Mononuclear cell (primary cell): ENCODE data around the gene L3MBTL2. TPM values are rescaled to one million over a fixed set of nuclear protein-coding genes. Genes with fewer than 3 reads are reported as not detected.

Source experiments
- H3K27me3 ChIP-seq: 2 replicates; pipeline ENCODE4 v1.6.0; 2011; ENCODE audit warnings: low read length, control low read depth; ENCODE audit not compliant: insufficient read depth
- H3K4me1 ChIP-seq: 2 replicates; pipeline ENCODE4 v1.5.1; 2011; ENCODE audit warnings: mild to moderate bottlenecking, low read length, control low read depth; ENCODE audit not compliant: insufficient read depth
- H3K4me3 ChIP-seq: 2 replicates; pipeline ENCODE4 v1.5.1; 2011; ENCODE audit warnings: mild to moderate bottlenecking, low read length, moderate library complexity
- H3K9me3 ChIP-seq: 2 replicates; pipeline ENCODE4 v1.5.1; 2011; ENCODE audit warnings: low read depth, mild to moderate bottlenecking, control low read depth, low read length
- total RNA-seq: library from RNA; depleted of rRNA; stranded (reverse); fragments of >200 nt; gene quantifications from one replicate; pipeline ENCODE4 v1.2.3, GENCODE V29; 2012

L3MBTL2 gene
- total RNA-seq, 1 donor, result 8.9 TPM

DNA sequence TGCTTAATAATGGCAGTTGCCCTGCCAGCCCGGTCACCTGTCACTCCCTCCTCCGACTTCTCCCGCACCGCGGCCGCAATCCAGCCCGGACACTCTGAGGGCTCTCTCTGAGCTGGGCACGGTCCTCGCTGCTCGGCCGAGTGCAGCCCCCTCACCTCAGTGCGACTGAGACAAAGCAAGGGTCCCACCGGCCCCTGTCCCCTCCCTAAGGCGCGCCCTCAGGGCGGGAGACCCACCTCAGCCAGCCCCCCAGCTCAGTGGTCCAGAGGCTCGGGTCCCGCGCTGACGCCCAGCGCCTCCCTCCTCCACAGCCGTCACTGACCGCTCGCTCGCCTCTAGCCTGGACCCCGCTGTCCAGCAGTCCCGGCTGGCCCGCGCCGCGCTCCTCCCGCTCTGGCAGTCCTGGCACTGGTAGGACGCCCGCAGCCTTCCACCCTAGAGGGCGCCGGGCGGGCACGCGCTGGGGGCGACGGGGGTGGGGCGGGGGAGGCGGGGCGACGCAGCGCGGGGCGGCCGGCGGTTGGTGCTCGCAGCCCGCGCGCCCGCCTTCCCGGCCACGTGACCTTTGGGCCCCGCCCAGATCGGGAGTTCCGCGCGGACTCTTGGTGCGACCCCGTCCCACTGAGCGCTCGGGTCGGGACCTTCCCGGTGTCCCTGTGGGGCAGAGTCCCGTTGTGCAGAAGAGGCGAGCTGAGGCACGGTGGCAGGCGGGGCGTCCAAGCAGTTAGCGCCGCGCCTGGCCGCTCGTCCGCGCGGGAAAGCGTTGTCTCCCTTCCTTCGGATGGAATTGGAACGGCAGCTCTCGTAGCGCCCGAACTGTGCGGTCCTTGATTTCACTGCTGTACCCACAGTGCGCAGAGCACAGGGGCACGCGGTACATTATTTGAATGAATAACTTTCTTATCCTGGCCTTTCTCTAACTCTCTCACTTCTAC lies 7.8 kb upstream of the L3MBTL2 start:
- Histone ChIP-seq H3K4me3 (peak overlapping the region; percentile 60), H3K27me3 (no peaks in the 10 kb centered on the region), H3K4me1 (peaks cover 18% of the 10 kb centered on the region), H3K9me3 (no peaks in the 10 kb centered on the region)

DNA sequence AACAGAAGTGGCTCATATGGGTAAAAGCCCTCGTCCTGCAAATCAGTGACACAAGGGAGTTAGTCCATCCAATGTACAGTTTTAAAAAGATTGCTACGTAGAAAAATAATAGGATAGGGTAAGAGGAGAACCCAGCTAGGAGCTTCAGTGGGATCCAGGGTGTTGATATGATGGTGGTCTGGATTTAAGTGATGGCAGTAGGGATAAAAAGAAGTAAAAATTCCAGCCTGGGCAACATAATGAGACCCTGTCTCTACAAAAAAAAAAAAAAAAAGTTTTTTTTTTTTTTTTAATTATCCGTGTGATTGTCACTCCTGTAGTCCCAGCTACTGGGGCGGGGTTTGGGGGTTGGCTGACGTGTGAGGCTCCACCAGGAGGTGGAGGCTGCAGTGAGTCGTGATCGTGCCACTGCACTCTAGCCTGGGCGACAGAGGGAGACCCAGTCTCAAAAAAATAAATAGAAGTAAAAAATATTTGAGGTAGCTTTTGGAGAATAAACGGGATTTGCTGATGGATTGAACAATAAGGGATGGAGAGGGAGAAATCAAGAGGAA lies 7.0 kb upstream of the L3MBTL2 start:
- H3K9me3 ChIP-seq, result no peaks in the 10 kb centered on the region
- H3K27me3 ChIP-seq, result no peaks in the 10 kb centered on the region
- H3K4me3 ChIP-seq, result peak overlapping the region; percentile 60
- H3K4me1 ChIP-seq, result peaks cover 18% of the 10 kb centered on the region

DNA sequence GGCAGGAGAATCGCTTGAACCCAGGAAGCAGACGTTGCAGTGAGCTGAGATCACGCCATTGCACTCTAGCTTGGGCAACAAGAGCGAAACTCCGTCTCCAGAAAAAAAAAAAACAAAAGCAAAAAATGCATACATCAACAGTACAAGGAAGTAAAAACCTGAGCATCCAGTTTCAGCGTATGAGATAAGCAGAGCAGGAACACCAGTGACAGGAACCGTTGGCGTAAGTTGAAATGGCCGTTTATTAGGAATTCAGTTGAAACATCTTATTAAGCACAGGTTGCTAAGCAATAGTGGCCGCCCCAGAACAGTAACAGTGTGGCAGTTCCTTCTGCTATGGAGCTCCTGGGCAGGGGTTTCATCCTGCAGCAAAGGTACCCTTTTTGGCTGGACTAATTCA lies 4.0 kb upstream of the L3MBTL2 start:
- H3K4me3 ChIP-seq, result no peak overlapping the region
- peaks cover 26% of the 10 kb centered on the region for H3K4me1 ChIP-seq
- H3K27me3 ChIP-seq, result no peaks in the 10 kb centered on the region
- no peaks in the 10 kb centered on the region for H3K9me3 ChIP-seq

DNA sequence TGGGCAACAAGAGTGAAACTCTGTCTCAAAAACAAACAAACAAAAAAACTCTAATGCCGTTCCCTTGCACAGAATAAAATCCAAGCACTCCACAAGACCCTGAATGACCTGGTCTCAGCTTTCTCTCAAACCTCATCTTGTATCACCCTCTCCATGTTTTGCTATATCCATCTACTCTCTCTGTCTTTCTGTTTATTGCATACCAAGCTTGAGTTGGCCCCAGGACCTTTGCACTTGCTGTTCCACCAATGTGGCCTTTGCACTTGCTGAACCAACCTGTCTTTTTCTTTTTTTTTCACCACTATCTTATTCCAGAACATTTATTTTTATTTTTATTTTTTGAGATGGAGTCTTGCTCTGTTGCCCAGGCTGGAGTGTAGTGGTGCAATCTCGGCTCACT lies 2.0 kb upstream of the L3MBTL2 start:
- Histone ChIP-seq H3K27me3 (no peaks in the 10 kb centered on the region), H3K4me3 (no peak overlapping the region), H3K4me1 (peaks cover 17% of the 10 kb centered on the region), H3K9me3 (no peaks in the 10 kb centered on the region)

DNA sequence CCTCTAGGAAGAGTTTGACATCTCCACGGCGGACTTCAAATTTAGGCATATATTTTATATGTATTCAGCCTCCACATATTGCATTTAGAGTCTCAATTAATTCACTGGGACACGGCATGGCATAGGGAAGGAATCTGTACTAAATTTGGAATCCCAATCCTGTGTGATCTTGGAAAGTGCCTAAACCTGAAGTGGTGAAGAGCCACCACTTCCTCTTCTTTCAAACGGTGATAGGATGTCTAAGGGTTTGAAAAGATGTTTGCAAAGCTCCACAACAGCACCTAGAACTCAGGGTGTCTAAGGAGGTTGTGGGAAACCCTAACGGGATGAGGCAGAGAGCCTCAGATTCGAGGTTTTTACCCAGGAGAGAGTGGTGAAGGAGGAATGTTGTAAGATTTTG lies 1.0 kb upstream of the L3MBTL2 start:
- Histone ChIP-seq H3K4me3 (no peak overlapping the region), H3K27me3 (no peaks in the 10 kb centered on the region), H3K4me1 (peaks cover 10% of the 10 kb centered on the region), H3K9me3 (no peaks in the 10 kb centered on the region)

DNA sequence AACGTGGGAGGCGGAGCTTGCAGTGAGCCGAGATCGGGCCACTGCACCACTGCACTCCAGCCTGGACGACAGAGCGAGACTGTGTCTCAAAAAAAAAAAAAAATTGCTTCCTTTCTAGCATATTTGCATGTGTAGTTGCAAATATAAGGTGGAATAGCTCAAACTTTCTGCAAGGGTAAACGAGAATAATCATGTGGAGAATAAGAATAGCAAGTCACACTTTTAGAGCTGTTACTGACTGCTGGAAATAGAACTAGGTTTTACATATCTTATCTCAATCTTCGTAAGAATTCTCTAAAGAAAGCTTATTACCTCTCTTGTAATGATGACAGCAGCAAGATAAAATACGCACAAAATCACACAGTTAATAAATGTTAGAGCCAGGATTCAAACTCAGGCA lies 1.6 kb downstream of the L3MBTL2 start:
- H3K9me3 ChIP-seq, result no peaks in the 10 kb centered on the region
- H3K4me1 ChIP-seq, result peaks cover 10% of the 10 kb centered on the region
- H3K4me3 ChIP-seq, result no peak overlapping the region
- H3K27me3 ChIP-seq, result no peaks in the 10 kb centered on the region

DNA sequence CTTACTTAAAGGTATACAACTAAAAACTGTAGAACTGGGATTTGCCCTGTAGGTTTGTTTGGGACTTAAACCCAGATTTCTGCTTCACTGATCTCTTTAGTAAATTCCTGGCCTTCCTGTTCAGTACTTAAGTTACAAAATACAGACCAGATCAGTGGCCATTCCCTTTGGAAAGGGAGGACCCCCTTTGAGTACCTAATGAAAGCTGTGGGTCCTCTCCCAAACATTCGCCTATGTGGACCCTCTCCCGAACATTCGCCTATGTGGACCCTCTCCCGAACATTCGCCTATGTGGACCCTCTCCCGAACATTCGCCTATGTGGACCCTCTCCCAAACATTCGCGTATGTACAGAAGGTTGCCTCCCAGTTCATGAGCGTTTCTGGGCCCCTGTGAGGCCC lies 10.3 kb downstream of the L3MBTL2 start:
- Histone ChIP-seq H3K9me3 (no peaks in the 10 kb centered on the region), H3K4me1 (peaks cover 24% of the 10 kb centered on the region), H3K4me3 (no peak overlapping the region), H3K27me3 (no peaks in the 10 kb centered on the region)

DNA sequence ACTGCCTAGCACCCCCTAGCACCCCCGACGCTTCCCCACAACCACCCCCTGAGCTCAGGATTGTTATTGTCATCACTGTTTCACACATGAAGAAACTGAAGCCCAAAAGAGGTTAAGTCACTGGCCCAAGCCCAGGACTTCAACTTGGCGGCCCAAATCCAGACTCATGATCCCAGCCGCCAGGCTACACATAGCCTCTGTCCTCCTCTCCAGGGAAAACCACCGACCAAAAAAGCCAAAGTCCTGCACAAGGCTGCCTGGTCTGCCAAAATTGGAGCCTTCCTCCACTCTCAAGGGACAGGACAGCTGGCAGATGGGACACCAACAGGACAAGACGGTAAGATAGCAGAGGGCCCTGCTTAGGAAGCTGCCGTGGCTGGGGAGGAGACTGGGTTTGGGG lies 10.8 kb downstream of the L3MBTL2 start:
- H3K4me1 ChIP-seq, result peaks cover 24% of the 10 kb centered on the region
- no peak overlapping the region for H3K4me3 ChIP-seq
- H3K27me3 ChIP-seq, result no peaks in the 10 kb centered on the region
- no peaks in the 10 kb centered on the region for H3K9me3 ChIP-seq

DNA sequence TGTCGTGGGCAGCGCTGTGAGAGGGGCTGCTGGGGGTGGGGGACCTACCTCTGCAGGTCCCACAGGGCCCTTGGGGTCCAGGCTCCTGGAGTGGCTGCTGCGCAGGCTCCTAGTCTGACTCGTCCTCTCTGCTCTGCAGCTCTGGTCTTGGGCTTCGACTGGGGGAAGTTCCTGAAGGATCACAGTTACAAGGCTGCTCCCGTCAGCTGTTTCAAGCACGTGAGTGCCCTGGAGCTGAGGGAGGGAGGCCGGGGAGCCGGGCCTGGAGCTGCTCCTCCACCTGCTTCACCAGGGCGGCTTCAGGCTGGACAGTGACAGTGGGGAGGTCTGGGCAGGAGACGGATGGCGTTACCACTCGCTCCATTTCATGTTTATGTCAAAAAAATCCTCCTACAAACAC lies 11.9 kb downstream of the L3MBTL2 start:
- Histone ChIP-seq H3K4me3 (no peak overlapping the region), H3K9me3 (no peaks in the 10 kb centered on the region), H3K4me1 (peaks cover 24% of the 10 kb centered on the region)

DNA sequence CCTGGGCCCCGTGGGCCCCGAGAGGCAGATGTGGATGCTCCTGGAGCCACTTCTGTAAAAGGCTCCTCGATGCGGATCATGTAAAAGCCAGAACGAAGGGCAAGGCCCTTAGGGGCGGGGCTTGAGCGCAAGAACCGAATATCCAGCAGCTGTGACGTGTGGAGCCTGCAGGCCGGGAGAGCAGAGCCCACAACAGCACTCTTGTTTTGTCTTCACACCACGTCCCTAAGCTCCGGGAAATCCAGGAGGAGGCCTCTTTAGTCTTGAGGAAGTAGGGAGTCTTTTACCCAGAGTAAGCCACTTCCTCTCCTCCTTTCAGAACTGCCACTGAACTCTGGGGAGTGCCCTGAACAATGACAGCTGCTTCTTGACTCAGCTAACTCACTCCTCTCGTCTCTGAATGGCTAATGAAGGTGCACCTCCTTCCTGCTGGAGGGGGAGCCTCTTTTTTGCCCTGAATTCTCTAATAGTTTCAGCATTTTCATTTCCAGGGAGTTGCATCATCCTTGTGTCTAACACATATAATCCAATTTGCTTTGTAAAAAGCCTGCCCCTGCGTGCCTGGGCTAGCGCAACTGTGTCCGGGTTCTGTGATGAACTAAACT lies 12.5 kb downstream of the L3MBTL2 start:
- H3K27me3 ChIP-seq, result no peaks in the 10 kb centered on the region
- no peak overlapping the region for H3K4me3 ChIP-seq
- no peaks in the 10 kb centered on the region for H3K9me3 ChIP-seq
- peaks cover 24% of the 10 kb centered on the region for H3K4me1 ChIP-seq

More for the DNA sequence above, 11.9 kb downstream of the L3MBTL2 start:
- no peaks in the 10 kb centered on the region for H3K27me3 ChIP-seq

DNA sequence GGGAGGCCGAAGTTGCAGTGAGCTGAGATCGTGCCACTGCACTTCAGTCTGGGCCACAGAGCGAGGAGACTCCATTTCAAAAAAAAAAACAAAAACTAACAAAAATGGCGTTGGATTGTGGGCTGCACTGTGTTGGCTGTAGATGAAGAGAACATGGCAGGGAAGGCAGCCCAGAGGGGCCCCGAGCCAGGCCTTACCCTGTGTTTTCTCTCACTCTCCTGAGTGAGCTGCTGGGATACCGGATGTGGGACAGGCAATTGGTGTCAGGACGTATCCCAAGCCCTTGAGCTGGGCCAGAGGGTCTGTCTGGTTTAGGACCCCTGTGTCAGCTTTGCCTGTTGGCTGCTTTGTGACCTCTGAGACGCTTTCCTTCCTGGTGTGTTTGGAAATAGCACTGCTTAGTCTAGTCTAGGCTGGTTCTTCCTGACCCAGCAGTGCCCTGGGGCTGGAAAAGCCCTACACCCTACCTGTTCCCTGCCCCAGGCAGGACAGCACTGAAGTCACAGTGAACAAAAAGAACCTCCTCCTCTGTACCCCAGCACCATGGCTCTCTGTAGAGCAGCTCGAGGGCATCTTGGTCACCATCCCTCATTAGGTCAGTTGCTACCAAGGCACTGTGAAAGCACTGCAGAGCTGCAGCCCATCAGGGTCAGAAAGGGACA lies 17.9 kb downstream of the L3MBTL2 start:
- Histone ChIP-seq H3K27me3 (no peaks in the 10 kb centered on the region), H3K9me3 (no peaks in the 10 kb centered on the region), H3K4me1 (peaks cover 7% of the 10 kb centered on the region), H3K4me3 (no peak overlapping the region)

DNA sequence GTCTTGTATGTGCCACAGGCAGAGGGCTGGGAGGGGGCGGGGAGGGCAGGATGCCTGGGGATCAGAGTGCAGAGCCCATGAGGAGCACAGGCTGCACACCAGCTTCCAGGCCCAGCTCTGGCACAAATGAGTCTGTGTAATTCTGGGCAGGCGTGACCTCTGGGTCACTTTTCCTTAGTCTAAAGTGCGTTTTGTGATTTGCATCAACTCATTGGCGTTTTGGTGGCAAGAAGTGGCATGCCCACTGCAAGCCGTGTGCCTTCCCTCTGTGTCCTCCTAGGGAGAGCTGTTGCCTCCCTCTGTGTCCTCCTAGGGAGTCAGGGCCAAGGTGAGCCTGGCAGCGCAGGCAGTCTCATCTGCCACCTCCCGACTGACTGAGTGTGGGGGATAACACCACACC lies 18.4 kb downstream of the L3MBTL2 start:
- Histone ChIP-seq H3K4me3 (no peak overlapping the region), H3K9me3 (no peaks in the 10 kb centered on the region), H3K27me3 (no peaks in the 10 kb centered on the region), H3K4me1 (peaks cover under 1% of the 10 kb centered on the region)

DNA sequence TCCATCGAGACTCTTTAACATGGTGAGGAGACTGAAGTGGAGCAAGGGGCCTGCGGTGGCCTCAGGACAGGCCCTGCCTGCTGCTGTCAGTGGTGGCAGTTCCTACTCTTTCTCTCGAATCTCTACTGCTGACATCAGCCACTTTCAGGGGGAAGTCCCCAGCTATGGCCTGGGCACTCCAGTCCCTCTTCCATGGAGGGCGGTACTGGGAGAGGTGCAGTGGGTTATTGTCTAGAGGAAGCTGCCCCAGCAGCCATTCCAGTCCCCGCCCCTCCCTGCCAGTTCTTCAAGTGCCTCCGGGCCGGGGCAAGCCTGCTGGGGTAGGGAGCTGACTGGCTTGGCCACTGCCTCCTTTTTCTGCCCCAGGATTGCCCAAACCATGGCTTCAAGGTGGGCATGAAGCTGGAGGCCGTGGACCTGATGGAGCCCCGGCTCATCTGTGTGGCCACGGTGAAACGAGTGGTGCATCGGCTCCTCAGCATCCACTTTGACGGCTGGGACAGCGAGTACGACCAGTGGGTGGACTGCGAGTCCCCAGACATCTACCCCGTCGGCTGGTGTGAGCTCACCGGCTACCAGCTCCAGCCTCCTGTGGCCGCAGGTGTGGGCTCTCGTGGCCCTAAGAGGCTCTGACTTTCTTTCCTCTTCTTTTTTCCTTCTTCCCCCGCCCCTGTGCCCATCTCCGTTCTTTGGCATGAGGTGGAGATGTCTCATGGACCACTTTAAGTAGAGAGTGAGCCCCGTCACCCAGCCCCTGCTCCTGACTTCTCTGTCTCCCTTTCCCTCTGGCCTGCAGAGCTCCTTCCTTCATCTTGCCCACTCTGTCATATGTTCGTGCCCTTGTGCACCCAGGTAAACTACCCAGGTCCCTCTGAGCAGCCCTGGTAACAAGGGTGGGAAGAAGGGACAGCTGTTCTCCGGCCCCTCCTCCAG lies 21.9 kb downstream of the L3MBTL2 start:
- Histone ChIP-seq H3K4me3 (no peak overlapping the region), H3K9me3 (no peaks in the 10 kb centered on the region), H3K27me3 (no peaks in the 10 kb centered on the region), H3K4me1 (no peaks in the 10 kb centered on the region)

DNA sequence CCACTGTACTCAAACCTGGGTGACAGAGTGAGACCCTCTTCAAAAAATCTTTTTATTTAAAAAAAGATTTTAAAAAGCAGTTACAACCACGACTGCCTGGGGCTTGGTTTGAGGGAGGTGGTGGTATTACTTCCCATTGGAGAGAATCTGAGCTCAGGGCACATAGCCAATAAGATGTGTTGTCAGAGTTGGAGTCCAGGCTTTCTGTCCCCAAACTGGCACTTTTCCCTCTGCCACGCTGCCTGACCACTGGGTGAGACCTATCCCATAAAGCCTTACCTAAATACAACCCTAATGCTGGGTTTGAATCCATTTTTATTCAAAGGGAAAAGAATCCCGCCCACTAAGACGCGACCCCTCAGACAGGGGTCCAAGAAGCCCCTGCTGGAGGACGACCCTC lies 24.1 kb downstream of the L3MBTL2 start:
- H3K27me3 ChIP-seq, result no peaks in the 10 kb centered on the region
- no peaks in the 10 kb centered on the region for H3K4me1 ChIP-seq

More for the DNA sequence above, 24.1 kb downstream of the L3MBTL2 start:
- Histone ChIP-seq H3K9me3 (no peaks in the 10 kb centered on the region), H3K4me3 (no peak overlapping the region)
